Head of caudate nucleus (tissue), 42 donors: Measurements from ENCODE around the gene QRSL1.
"Not testable (repeated sequence)": the region's sequence is repeated elsewhere in the genome, so short reads cannot be mapped to it uniquely, and the experiment has no call there.

Experiments
- DNase-seq, 42 donors: peaks; one replicate each; pipeline versions ENCODE4 v3.0.0 to v3.0.0-alpha.2; 2020 to 2021; ENCODE audit warnings: mixed read lengths in 7 of 42
- intact Hi-C: fragments of 100-400 bp; cut with DNase I; formaldehyde crosslinking; loops from one replicate; pipeline ENCODE4 v1.15.0; 2022

QRSL1 gene

GRCh38 chr6:106666282-106667021 lies 37.1 kb downstream of the QRSL1 start:
- intact Hi-C loops = no loop called here

GRCh38 chr6:106667022-106667402 lies 37.6 kb downstream of the QRSL1 start:
- intact Hi-C loops = no loop called here
- DNase-seq = no peak

More at GRCh38 chr6:106666282-106667021, 37.1 kb downstream of the QRSL1 start:
- DNase-seq = peak in 4 of 42 donors; percentile 5 to 25 (median 8)

- intact Hi-C loops = no loop called here
- no peak for DNase-seq
Observed at GRCh38 chr6:106670236-106670635, 40.9 kb downstream of the QRSL1 start.

GRCh38 chr6:106671651-106672050 lies 42.3 kb downstream of the QRSL1 start:
- intact Hi-C loops = no loop called here
- DNase-seq = no peak

GRCh38 chr6:106674541-106675229 lies 45.3 kb downstream of the QRSL1 start:
- intact Hi-C loops = no loop called here
- no peak for DNase-seq

- DNase-seq = no peak
- intact Hi-C loops = no loop called here
Observed at GRCh38 chr6:106677282-106677681, 47.9 kb downstream of the QRSL1 start.

- intact Hi-C loops = no loop called here
- no peak for DNase-seq
Observed at GRCh38 chr6:106684011-106684410, 54.6 kb downstream of the QRSL1 start.

GRCh38 chr6:106685833-106686232 lies 56.5 kb downstream of the QRSL1 start:
- intact Hi-C loops = no loop called here

GRCh38 chr6:106688177-106688951 lies 59.0 kb downstream of the QRSL1 start:
- intact Hi-C loops = no loop called here
- no peak for DNase-seq

More at GRCh38 chr6:106685833-106686232, 56.5 kb downstream of the QRSL1 start:
- DNase-seq = no peak

- peak in 22 of 42 donors; percentile 6 to 76 (median 26) for DNase-seq
- intact Hi-C loops = no loop called here
Observed at GRCh38 chr6:106692112-106692818, 62.9 kb downstream of the QRSL1 start.

GRCh38 chr6:106692819-106693208 lies 63.4 kb downstream of the QRSL1 start:
- peak in 1 of 42 donors; percentile 17 for DNase-seq
- intact Hi-C loops = no loop called here

GRCh38 chr6:106693418-106693817 lies 64.0 kb downstream of the QRSL1 start:
- intact Hi-C loops = no loop called here
- peak in 1 of 42 donors; percentile 23 for DNase-seq

GRCh38 chr6:106694343-106694742 lies 65.0 kb downstream of the QRSL1 start:
- intact Hi-C loops = no loop called here
- peak in 1 of 42 donors; percentile 24 for DNase-seq

- intact Hi-C loops = no loop called here
- no peak for DNase-seq
Observed at GRCh38 chr6:106700581-106700980, 71.2 kb downstream of the QRSL1 start.

- intact Hi-C loops = not testable (repeated sequence)
Observed at GRCh38 chr6:106701201-106701600, 71.8 kb downstream of the QRSL1 start.

GRCh38 chr6:106702046-106702445 lies 72.7 kb downstream of the QRSL1 start:
- intact Hi-C loops = no loop called here
- peak in 1 of 42 donors; percentile 4 for DNase-seq

More at GRCh38 chr6:106701201-106701600, 71.8 kb downstream of the QRSL1 start:
- DNase-seq = peak in 1 of 42 donors; percentile 21

- DNase-seq = peak in 1 of 42 donors; percentile 30
- intact Hi-C loops = no loop called here
Observed at GRCh38 chr6:106702451-106703110, 73.2 kb downstream of the QRSL1 start.

- peak in 1 of 42 donors; percentile 2 for DNase-seq
- intact Hi-C loops = no loop called here
Observed at GRCh38 chr6:106704327-106704726, 74.9 kb downstream of the QRSL1 start.

- no peak for DNase-seq
- intact Hi-C loops = no loop called here
Observed at GRCh38 chr6:106705156-106705555, 75.8 kb downstream of the QRSL1 start.
